Erythroblast (primary cell): ENCODE measurements around the gene CACNA1C.

Experiments used
- GATA1 ChIP-seq: IDR thresholded peaks from 2 replicates; pipeline ENCODE4 v1.6.1; 2011; ENCODE audit warnings: low read depth, mild to moderate bottlenecking, control low read depth, low read length, moderate library complexity
- POLR2A ChIP-seq: IDR thresholded peaks from 2 replicates; pipeline ENCODE4 v1.6.1; 2011; ENCODE audit warnings: mild to moderate bottlenecking, low read length

- TF ChIP-seq POLR2A = no peak
- TF ChIP-seq GATA1 = no peak
Observed at GRCh38 chr12:2034633-2035430, 18.0 kb upstream of the CACNA1C start.
